NT2/D1 (cell line): ENCODE measurements around the gene USF1.

Source experiments
- DNase-seq: peaks from one replicate; pipeline ENCODE4 v3.0.0-alpha.2; 2011; ENCODE audit warnings: low read depth, low spot score
- H3K27me3 ChIP-seq: 2 replicates; pipeline ENCODE4 v1.6.0; 2011; ENCODE audit warnings: mild to moderate bottlenecking; ENCODE audit not compliant: insufficient read length, insufficient read depth
- H3K36me3 ChIP-seq: 2 replicates; pipeline ENCODE4 v1.6.1; 2011; ENCODE audit warnings: mild to moderate bottlenecking, low read length, mixed read lengths; ENCODE audit not compliant: insufficient read depth, insufficient read length
- H3K4me1 ChIP-seq: 2 replicates; pipeline ENCODE4 v1.5.1; 2011; ENCODE audit not compliant: insufficient read depth, insufficient read length
- H3K4me3 ChIP-seq: 2 replicates; pipeline ENCODE4 v1.5.1; 2011; ENCODE audit warnings: low read depth; ENCODE audit not compliant: insufficient read length
- H3K9ac ChIP-seq: 2 replicates; pipeline ENCODE4 v1.6.0; 2011; ENCODE audit warnings: low read depth; ENCODE audit not compliant: insufficient read length
- H3K9me3 ChIP-seq: 2 replicates; pipeline ENCODE4 v1.5.1; 2011; ENCODE audit warnings: mild to moderate bottlenecking, low read length; ENCODE audit not compliant: insufficient read depth
- SUZ12 ChIP-seq: IDR thresholded peaks from 2 replicates; pipeline ENCODE4 v1.6.1; 2011; ENCODE audit not compliant: insufficient read length, insufficient read depth; ENCODE audit errors: extremely low read depth
- YY1 ChIP-seq: IDR thresholded peaks from 2 replicates; pipeline ENCODE4 v1.6.1; 2011; ENCODE audit not compliant: insufficient read length, insufficient read depth
- ZNF274 ChIP-seq: IDR thresholded peaks from 2 replicates; pipeline ENCODE4 v1.6.1; 2011; ENCODE audit warnings: mild to moderate bottlenecking, low read depth, low read length

USF1 gene

GRCh38 chr1:161074676-161075368 is 29.0 kb upstream of the USF1 start:
- peaks cover 9% of the 10 kb centered on the region for H3K4me1 ChIP-seq
- no peak overlapping the region for H3K4me3 ChIP-seq
- TF ChIP-seq YY1 = no peak
- no peak overlapping the region for H3K9ac ChIP-seq
- peaks cover 8% of the 10 kb centered on the region; the same call in 1 of the 2 replicates for H3K9me3 ChIP-seq
- no peak for DNase-seq
- no peaks in the 10 kb centered on the region for H3K36me3 ChIP-seq
- no peaks in the 10 kb centered on the region for H3K27me3 ChIP-seq

DNA sequence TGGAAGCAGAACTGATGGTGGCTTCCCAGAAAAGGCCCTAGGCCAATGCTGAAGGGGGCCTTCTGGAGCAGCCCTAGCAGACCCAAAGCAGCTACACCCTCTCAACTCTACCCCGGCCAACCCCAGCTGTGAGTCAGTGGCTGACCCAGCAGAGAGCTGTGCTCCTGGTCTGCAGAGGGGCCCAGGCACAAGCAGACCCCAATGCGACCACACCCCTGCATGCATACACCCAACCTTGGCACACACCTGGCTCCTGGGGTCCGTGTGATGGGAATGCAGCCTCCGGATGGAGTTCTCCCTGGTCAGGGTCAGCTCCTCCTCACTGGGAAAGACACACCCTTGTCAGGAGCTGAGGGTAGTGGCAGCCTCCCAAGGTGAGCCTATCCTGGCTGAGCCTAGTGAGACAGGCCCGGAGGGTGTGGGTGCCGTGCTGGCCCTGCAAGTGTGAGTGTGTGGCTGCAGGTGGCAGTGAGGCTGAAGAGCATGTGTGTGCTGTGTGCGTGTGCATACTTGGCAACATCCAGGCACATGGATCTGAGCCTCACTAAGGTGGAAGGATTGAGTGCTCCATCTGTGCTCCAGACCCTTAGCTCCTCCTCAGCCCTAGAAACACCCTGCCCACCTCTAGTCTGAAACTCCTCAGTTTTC is 27.8 kb upstream of the USF1 start:
- no peak for DNase-seq
- Histone ChIP-seq H3K36me3 (no peaks in the 10 kb centered on the region), H3K4me1 (peaks cover 11% of the 10 kb centered on the region), H3K27me3 (no peaks in the 10 kb centered on the region), H3K4me3 (no peak overlapping the region), H3K9ac (no peak overlapping the region), H3K9me3 (peaks cover 8% of the 10 kb centered on the region; the same call in 1 of the 2 replicates)
- TF ChIP-seq SUZ12 (no peak), YY1 (no peak), ZNF274 (no peak)

DNA sequence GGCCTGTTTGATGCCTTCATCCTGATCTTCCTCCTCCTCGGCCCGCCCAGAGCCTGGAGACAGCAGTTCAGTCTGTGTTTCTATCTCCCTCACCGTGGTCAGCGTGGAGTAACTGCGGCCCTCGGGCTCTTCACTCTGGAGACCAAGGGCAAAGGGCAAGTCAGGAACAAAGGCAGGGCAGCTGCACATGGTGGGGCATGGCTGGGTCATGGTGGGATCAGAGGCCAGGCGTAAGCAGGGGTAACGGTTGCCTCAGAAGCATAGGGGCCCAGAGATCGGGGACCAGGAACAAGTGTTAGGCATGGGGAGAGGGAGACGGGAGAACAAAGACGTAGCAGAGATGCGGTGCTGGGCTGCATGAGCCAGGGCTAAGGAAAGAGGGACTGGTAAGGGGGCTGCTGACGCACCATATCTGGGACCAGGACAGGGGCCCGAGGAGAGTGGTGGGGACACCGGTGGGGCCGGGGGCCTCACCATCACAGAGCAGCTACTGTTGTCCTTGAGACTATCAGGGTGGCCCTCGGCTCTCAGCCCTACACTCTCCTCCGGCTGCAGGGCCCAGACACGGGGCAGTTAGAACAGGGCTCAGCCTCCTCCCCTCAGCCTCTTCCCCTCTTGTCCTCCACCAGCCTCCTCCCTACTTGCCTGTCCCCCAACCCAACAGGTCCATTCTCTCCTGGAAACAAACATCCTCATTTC is 27.1 kb upstream of the USF1 start:
- Histone ChIP-seq H3K36me3 (no peaks in the 10 kb centered on the region), H3K4me3 (no peak overlapping the region), H3K4me1 (peaks cover 11% of the 10 kb centered on the region), H3K9ac (no peak overlapping the region), H3K9me3 (peaks cover 8% of the 10 kb centered on the region; the same call in 1 of the 2 replicates), H3K27me3 (no peaks in the 10 kb centered on the region)
- no peak for DNase-seq
- TF ChIP-seq YY1 (no peak), ZNF274 (no peak), SUZ12 (no peak)

GRCh38 chr1:161071886-161072371 is 26.2 kb upstream of the USF1 start:
- peaks cover 7% of the 10 kb centered on the region for H3K4me1 ChIP-seq
- no peaks in the 10 kb centered on the region for H3K36me3 ChIP-seq
- no peak overlapping the region for H3K9ac ChIP-seq
- no peaks in the 10 kb centered on the region for H3K27me3 ChIP-seq
- TF ChIP-seq YY1 = no peak
- peak; percentile 49 for DNase-seq
- no peak overlapping the region for H3K4me3 ChIP-seq
- H3K9me3 ChIP-seq = peaks cover 8% of the 10 kb centered on the region; the same call in 1 of the 2 replicates

DNA sequence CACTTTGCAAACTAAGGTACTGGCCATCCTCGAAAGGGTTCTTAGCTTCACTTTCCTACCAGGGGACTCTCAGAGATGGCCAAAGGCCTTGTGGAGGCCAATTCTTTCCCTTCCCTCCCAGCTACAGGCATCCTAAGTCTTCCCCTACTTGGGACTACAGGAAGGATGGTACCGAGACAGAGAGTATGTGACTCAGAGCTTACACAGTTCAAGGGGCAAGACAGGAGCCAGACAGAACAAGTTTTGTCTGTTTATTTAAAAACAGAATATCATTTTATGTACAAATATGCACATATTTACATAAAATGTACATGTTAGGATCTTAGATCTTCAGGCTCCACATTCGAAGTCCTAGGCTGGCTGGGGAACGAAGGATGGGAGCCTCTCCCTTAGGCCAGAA is 25.0 kb upstream of the USF1 start:
- no peak for DNase-seq
- peaks cover 8% of the 10 kb centered on the region; the same call in 1 of the 2 replicates for H3K9me3 ChIP-seq
- H3K4me1 ChIP-seq = peaks cover 7% of the 10 kb centered on the region
- H3K27me3 ChIP-seq = no peaks in the 10 kb centered on the region
- H3K4me3 ChIP-seq = no peak overlapping the region
- H3K9ac ChIP-seq = no peak overlapping the region
- no peak for TF ChIP-seq ZNF274
- no peak for TF ChIP-seq SUZ12
- TF ChIP-seq YY1 = no peak
- no peaks in the 10 kb centered on the region for H3K36me3 ChIP-seq

- Histone ChIP-seq H3K27me3 (no peaks in the 10 kb centered on the region), H3K9me3 (peaks cover 8% of the 10 kb centered on the region; the same call in 1 of the 2 replicates), H3K4me1 (peaks cover 7% of the 10 kb centered on the region), H3K4me3 (no peak within 1 kb of the TSS), H3K36me3 (no peaks in the 10 kb centered on the region), H3K9ac (no peak within 1 kb of the TSS)
- no peak for TF ChIP-seq YY1
- TF ChIP-seq ZNF274 = no peak
- TF ChIP-seq SUZ12 = no peak
- DNase-seq = no peak
Measured at GRCh38 chr1:161069731-161070270, 24.0 kb upstream of the USF1 start, which contains the start of gene ARHGAP30. Gene ARHGAP30 (minus strand): TSS chr1:161069891. CDS start chr1:161069624, 267 bp downstream.

DNA sequence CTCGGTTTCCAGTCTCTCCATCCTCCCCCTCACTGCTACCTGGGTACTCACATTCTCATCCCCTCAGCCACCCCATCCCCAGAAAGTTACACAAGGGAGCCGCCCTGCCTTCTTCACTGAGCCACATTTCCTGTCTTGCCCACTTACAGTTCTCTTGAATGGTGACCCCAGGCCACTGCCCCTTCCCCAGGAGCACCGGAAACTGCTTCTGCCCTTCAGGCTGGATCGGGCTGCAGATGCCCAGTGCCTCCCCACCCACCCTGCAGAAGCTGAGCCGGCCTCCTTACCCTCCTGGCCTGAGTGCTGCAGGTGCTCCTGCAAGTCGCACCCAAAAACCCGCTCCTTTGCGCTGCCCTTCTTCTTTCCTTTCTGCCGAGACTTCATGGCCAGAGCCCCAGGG is 23.5 kb upstream of the USF1 start:
- TF ChIP-seq YY1 (no peak), ZNF274 (no peak), SUZ12 (no peak)
- Histone ChIP-seq H3K4me3 (no peak overlapping the region), H3K36me3 (no peaks in the 10 kb centered on the region), H3K4me1 (peaks cover 7% of the 10 kb centered on the region), H3K27me3 (no peaks in the 10 kb centered on the region), H3K9me3 (peaks cover 8% of the 10 kb centered on the region; the same call in 1 of the 2 replicates), H3K9ac (no peak overlapping the region)
- DNase-seq = no peak
